DMS79 (cell line): ENCODE measurements around the gene UPF3A.
"Not testable (repeated sequence)": the region's sequence is repeated elsewhere in the genome, so short reads cannot be mapped to it uniquely, and the experiment has no call there.

Experiments used
- DNase-seq: peaks from one replicate; lab custom pipeline; 2025; lab: John Stamatoyannopoulos, UW

UPF3A gene, protein sequence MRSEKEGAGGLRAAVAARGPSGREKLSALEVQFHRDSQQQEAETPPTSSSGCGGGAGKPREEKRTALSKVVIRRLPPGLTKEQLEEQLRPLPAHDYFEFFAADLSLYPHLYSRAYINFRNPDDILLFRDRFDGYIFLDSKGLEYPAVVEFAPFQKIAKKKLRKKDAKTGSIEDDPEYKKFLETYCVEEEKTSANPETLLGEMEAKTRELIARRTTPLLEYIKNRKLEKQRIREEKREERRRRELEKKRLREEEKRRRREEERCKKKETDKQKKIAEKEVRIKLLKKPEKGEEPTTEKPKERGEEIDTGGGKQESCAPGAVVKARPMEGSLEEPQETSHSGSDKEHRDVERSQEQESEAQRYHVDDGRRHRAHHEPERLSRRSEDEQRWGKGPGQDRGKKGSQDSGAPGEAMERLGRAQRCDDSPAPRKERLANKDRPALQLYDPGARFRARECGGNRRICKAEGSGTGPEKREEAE

DNA sequence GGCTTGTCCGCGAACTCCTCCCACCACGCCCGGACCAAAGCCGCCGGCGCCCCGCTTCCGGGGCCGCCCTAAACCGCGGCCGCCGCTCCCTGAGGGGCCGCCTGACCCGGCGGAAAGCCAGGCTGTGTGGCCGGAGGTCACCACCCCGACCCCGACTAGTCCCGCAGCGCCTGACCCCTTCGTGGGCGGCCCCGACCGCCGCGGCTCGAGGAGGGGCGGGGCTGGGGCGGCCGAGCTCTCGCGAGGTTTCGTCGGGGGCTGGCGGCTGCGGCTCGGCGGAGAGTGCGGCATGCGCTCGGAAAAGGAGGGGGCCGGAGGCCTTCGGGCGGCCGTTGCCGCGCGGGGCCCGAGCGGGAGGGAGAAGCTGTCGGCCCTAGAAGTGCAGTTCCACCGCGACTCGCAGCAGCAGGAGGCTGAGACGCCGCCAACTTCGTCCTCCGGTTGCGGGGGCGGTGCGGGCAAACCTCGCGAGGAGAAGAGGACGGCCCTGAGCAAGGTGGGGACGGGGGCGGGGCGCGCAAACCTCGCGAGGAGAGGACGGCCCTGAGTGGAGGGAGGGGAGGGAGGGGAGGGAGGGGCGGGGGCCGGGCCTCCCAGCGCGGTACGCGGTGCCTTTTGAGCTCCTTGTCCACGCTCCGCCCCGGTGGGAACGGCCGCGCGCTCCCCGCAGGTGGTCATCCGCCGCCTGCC is at the start of gene UPF3A:
Gene UPF3A, plus strand, starts transcription at position 251 of the 690 bp plus-strand sequence. Its CDS starts 39 bp downstream, at position 290.
- DNase-seq = peak; percentile 95

DNA sequence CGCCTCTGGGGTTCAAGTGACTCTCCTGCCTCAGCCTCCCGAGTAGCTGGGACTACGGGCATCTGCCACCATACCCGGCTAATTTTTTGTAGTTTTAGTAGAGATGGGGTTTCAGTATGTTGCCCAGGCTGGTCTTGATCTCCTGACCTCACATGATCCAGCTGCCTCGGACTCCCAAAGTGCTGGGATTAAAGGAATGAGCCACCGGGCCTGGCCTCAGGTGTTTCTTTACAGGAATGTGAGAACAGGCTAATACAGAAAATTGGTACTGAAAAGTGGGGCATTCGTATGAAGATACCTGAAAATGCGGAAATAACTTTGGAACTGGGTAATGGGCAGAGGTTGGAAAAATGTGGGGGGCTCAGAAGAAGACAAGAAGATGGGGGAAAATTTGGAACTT is 49.5 kb upstream of the UPF3A start:
- no peak for DNase-seq

DNA sequence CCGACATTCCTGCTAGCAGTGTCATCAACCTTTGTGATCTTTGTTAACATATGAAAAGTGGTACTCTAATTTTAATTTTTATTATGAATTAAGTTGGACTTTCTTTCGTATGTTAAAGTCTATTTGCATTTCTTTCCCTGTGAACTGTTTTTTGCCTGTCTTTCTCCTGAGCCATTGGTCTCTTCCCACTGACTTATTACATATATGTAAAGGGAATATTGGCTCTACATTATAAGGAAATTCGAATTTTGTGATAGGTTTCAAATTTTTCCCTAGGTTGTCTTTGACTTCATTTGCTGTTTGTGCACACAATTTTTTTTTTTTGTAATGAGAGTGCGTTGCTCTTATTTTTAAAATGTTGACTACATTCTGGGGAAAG is 47.1 kb upstream of the UPF3A start:
- no peak for DNase-seq

DNA sequence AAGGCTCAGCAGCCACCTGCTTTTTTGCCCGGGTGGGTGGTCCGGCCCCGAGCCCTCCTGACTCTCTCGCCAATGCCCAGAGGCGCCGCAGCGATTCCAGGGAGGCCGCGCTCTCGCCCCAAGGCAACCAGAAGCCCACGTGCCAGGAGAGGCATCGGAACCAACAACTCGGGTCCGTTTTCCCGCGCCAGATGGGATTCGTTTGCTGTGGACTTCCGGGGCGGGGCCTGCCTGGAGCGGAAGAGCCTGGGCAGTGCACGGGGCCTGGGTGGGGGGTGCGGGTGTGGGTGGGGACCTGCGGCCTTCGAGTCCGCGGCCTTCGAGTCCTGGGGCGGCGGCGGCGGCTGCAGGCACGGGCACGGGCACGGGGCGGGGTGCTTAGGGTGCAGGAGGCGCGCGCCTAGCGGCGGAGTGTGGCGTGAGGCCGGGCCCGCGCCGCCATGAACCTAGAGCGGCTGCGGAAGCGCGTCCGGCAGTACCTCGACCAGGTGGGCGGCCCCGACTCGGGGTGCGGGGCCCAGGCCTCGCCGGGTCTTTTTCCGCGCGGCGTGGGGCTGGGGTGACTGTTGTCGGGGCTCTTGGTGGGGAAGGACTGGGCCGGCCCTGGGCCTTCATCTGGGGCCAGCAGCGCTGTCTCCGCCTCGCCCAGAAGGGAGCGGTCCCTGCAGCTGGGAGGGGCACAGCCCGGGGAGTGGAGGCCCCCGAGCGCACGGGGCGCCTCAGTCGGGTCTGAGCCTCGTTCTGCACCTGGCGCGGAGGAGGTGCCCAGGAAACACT is 46.6 kb upstream of the UPF3A start, which contains the start of gene CDC16:
Gene CDC16, plus strand, starts transcription at position 253 of the 777 bp plus-strand sequence. Its CDS starts 188 bp downstream, at position 441.
- DNase-seq = peak; percentile 95

DNA sequence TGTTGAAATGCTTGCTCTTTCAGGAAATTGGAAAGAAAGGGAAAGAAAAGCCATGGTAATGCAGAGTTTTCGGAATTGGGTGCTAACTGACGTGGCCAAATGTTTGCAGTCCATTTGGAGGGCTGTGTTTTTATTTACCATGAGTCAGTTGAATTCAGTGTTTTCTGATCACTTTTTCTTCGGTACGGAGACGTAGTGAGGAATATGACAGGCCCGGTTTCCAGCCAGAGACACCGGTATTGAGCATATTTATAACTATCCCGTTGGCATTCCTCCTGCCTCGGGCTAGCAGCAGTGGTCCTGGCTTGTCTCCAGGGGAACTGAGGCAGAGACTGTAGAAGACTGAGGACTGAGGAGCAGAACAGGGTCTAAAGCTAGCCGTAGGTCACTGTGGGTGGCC is 45.7 kb upstream of the UPF3A start:
- no peak for DNase-seq

DNA sequence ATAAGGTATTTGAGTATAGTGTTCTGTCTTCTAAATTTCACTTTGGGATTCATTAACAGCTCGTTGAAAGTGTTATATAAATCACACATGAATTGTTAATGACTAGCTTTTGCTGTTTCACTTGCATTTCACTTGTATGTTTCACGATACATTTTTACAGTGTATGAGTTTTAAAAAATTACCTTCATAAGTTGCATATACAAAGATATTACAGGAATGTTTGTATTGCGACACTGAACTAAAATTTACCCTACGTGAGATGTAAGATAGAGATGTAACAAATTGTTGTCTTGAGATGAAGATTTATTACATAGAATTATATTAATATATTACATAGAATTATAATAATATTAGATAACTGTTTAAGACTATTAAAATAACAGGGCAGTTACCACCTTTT is 45.2 kb upstream of the UPF3A start:
- DNase-seq = no peak

DNA sequence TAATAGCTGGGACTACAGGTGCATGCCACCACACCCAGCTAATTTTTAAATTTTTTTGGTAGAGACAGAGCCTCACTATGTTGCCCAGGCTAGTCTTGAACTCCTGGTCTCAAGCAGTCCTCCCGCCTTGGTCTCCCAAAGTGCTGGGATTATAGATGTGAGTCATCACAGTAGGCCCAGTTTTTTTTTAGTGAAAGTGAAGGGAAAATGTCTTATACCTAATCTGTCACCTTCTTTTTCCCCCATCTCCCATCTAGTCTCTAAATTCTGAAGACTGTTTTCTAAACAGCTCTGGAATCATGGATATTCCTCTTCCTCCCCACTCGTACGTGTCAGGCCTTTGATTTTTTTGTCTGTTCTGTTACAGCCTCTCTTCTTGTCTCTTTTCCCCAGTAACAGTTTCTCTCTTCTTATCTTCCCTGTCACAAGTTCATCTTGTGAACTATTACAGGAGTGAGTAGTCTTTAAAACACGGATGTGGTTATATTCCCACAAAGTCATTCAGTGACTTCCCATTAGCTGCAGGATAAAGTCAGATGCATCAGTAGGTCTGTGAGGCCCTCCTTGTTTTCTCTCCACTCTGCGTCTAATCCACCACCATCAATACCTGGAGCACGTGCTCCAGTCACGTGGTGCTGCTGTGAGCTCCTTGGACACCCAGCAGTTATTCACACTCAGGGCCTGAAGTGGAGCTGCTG is 43.8 kb upstream of the UPF3A start:
- DNase-seq = no peak

DNA sequence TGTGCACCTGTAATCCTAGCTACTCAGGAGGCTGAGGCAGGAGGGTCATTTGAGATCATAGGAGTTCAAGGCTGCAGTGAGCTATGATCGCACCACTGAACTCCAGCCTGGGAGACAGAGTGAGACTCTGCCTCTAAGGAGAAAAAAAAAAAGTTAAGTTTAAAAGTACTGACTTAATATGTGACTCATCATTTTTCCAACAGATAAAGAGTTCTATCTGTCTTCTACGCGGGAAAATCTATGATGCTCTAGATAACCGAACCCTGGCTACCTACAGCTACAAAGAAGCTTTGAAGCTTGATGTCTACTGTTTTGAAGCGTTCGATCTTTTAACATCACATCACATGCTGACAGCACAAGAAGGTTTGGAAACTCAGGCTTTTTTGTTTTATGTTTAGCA is 39.5 kb upstream of the UPF3A start:
- no peak for DNase-seq

DNA sequence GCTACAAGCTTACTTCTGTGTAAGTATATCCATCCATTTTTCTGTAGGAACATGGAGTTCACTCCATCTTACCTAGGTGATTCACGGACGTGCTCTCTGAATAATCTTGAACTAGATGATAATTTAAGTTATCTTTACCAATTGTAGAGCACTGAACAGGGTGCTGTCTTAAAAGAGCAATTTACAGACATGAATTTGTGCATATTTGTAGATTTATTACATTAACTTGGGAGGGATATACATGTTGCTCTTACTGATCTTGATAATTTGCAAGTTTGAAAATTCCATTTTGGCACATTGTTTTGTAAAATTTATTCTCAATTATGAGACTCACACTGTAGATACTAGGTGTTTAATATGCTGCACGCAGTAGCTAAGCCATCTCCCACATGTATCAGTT is 37.4 kb upstream of the UPF3A start:
- DNase-seq = no peak

DNA sequence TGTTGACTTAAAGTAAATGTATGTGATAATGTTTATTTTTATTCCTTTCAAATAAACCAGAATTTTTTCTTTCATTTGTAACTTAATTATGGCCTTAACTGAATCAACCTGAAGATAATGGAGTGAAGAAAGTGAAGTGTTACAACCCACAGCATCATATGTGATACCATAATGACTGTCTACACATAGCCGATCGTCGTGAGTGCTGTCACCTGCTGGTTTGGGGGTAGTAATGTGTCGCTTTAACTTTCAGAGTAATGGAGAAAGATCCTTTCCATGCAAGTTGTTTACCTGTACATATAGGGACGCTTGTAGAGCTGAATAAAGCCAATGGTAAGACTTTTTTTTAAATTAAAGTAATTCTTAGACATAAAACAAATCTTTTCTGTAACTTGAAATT is 36.8 kb upstream of the UPF3A start:
- no peak for DNase-seq

DNA sequence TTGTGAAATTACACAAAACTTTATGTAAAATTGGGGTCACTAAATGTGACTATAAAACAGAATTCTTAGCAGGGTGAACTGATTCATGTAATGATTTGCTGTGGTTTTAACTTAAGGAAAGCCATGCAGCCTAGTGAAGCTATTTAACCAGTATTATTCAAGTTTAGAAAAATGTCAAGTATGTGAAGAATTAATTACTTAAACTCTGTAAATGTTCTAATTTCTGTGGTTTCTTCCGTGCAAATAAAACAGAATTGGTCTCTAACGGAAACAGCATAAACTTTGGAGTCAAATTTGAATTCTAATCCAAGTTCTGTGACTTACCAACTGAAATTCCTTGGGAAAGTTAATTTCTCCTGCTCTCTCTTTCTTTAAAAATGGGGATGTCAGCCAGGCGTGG is 33.4 kb upstream of the UPF3A start:
- DNase-seq = no peak

DNA sequence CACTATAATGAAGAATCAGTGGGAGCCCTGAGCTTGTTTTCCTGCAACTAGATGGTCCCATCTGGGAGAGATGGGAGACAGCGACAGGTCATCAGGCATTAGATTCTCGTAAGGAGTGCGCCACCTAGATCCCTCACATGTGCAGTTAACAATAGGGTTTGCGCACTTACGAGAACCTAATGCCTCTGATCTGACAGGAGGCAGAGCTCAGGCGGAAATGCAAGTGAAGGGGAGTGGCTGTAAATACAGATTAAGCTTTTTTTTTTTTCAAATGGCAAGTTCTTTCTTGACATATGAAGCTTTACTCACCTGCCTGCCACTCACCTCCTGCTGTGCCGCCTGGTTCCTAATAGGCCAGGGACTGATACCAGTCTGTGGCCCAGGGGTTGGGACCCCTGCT is 32.3 kb upstream of the UPF3A start:
- DNase-seq = no peak

DNA sequence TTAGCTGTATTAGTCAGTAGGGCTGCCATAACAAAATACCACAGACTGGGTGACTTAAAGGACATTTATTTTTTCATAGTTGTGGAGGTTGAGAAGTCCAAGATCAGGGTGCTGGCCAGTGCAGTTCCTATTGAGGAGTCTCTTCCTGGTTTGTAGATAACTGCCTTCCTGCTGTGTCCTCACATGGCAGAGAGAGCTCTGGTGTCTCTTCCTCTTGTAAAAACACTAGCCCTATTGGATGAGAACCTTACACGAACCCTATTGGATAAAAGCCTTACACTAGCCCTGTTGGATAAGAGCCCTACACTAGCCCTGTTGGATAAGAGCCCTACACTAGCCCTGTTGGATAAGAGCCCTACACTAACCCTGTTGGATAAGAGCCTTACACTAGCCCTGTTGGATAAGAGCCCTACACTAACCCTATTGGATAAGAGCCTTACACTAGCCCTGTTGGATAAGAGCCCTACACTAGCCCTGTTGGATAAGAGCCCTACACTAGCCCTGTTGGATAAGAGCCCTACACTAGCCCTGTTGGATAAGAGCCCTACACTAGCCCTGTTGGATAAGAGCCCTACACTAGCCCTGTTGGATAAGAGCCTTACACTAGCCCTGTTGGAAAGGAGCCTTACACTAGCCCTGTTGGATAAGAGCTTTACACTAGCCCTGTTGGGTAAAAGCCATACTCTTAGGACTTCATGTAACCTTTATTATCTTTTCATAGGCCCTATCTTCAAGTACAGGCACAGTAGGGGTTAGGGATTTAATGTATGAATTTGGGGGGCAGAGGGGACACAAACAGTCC is 29.6 kb upstream of the UPF3A start:
- DNase-seq = not testable (repeated sequence)

DNA sequence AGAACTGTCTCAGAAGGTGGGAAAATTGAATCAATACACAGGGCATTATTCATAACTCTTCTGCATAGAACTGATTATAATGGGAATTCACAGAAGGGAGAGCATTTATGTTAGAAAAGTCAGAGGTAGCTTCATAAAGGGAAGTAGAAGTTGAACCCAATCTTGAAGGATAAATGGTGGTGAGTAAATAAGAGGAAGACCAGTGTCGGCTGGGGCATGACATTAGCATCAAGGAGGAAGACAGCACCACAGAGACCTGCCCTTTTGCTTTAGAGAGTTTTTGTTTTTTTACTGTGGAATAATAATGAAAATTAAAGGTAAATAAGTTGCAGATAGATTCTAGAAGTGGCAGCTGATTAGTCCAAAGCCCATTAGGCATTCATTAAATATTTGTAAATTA is 24.9 kb upstream of the UPF3A start:
- DNase-seq = no peak

DNA sequence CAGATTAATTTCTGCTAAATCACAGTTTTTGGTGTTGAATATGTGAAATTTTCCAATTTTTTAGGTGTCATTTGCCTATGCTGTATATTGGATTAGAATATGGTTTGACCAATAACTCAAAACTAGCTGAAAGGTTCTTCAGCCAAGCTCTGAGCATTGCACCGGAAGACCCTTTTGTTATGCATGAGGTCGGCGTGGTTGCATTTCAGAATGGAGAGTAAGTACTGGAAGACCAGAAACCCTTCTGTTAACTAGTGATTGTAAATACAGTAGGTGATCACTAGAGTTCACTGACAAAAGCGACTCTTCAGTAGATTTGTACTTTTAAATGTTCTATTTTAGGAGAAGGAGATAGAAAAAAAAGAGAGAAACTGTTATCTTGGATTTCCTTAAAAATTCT is 24.4 kb upstream of the UPF3A start:
- no peak for DNase-seq

DNA sequence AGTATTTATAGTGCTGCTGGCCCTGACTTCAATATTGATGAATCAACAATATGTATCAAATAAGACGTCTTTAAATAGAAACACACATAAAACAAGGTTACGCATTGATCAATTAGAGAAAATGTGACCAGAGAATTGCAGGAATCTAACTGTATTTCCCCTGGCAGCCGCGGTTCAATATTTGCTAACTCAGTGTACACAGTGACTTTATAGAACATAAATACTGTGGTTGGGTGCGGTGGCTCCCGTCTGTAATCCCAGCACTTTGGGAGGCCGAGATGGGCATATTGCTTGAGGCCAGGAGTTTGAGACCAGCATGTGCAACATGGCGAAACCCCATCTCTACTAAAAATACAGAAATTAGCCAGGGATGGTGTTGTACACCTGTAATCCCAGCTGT is 22.8 kb upstream of the UPF3A start:
- no peak for DNase-seq

DNA sequence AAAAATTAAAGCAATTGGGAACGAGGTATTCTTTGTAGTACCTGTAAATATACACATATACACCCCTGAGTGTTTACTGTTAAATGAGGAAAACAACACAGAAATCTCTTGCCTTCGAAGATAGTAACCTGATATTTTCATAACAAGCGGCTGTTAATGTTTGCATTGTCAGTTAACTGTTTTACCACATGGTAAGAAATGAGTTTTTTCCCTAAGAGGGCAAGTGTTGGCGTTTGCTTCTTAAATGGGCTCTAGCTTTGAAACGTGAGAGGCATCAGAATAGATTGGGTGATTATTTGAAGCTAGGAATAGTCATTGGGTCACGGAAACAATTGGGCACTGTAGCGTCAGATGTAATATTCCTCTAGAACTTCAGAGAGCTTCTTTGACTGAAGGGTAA is 22.0 kb upstream of the UPF3A start:
- no peak for DNase-seq

DNA sequence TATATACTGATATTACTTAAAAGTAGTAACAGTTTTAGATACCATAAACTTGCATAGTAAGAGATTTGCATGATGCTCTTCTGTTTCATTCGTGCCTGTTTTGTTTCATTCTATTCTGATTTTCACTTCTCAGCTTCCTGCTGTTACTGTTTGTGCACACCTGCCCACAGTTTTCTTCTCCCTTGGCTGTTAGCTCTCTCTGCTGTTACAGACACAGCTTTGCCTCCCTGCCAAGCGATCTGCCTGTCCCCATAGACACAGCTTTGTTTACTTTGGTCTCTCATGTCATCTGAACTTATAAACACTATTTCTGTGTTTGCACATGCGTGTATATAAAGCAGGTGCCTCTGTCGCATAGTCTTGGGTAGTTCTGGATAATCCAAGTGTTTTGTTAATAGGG is 21.4 kb upstream of the UPF3A start:
- no peak for DNase-seq

DNA sequence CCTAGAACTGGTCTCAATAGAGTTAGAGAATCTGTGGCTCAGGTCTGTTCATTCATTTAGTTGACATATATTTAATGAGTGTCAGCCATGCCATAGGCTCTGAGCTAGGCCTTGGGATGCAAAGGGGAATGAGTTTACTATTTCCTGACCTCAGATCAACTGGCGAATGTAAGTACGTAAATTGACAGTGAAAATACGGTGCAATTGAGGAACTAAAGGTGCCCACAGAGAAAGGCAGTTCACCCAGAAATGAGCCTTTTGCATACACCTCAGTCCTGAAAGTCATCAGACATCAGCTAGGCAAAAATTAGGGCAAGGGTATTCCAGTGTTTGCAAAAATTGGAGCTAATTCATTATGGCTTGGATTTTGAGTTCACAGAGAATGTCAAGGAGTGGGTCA is 20.6 kb upstream of the UPF3A start:
- no peak for DNase-seq

DNA sequence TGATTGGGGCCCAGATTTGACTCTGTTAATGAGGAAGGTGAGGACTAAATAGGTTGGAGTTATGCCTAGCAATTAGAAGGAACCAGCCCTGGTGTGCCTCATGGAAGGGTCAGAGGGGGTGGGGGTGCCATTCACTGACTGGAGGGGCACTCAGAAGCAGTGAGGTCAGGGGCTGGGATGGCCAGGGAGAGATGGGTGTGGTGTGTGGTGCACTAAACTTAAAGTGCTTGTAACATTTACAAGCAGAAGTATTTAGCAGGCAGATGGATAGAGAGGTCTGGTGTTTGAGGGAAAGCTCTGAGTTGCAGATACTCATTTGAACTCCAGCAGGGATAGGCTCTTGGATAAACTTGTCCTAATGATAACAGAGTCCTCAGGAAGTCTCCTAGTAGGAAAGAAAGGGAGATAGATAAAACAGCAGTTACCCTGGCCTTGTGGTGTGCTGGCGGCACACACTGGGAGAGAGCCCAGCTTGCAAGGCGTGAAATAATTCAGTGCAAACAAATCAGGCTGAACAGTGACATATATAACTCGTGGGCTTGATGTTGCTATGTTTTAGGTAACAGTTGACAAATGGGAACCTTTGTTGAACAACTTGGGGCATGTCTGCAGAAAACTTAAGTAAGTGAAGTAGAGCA is 20.0 kb upstream of the UPF3A start:
- no peak for DNase-seq

DNA sequence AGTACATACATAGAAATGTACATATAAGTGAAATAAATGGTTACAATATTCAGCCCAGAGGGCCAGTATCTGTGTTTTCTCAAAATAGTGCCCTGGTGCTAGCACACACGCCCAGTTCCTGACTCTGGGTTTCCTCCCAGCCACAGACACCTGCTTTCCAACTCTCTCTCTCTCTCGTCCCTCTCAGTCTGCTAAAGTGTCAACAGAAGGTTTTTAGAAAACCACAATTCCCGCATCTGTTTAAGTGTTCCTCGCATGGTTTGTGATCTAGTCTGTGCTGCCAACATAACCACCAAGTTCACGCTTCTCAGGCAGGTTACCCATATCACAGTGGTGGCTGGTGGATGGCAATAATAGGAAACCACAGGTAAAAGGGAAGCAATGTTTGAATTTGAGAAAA is 17.8 kb upstream of the UPF3A start:
- DNase-seq = peak; percentile 36
